Keratinocyte (primary cell): ENCODE measurements around the gene POLD3. TPM values are rescaled to one million over a fixed set of nuclear protein-coding genes. Genes with fewer than 3 reads are reported as not detected.

Experiments
- DNase-seq: peaks from one replicate; pipeline ENCODE4 v3.0.0-alpha.2; 2011; ENCODE audit warnings: low read depth, missing footprints, low spot score
- FAIRE-seq: peaks from 2 replicates; lab custom pipeline; 2011; peaks lifted over from hg19 to GRCh38; lab: Jason Lieb, UNC
- H2AFZ ChIP-seq: 2 replicates; pipeline ENCODE4 v1.6.0; 2012; ENCODE audit warnings: low read length, control low read depth, inconsistent platforms; ENCODE audit not compliant: control insufficient read depth
- H3K27ac ChIP-seq: 2 replicates; pipeline ENCODE4 v1.5.1; 2011; ENCODE audit warnings: low read length; ENCODE audit not compliant: control insufficient read depth, insufficient read depth
- H3K27me3 ChIP-seq: 3 replicates; pipeline ENCODE4 v1.6.0; 2011; ENCODE audit warnings: low read length; ENCODE audit not compliant: control insufficient read depth, insufficient read depth; ENCODE audit errors: extremely low read depth
- H3K36me3 ChIP-seq, 2 experiments: 2 replicates in 1 of 2; 3 replicates in 1 of 2; pipeline ENCODE4 v1.5.1; 2011; ENCODE audit warnings: low read length in 2 of 2, mild to moderate bottlenecking in 1 of 2; ENCODE audit not compliant: control insufficient read depth in 2 of 2, insufficient read depth in 2 of 2; ENCODE audit errors: extremely low read depth in 1 of 2
- H3K4me1 ChIP-seq: 3 replicates; pipeline ENCODE4 v1.5.1; 2011; ENCODE audit warnings: low read length; ENCODE audit not compliant: control insufficient read depth, insufficient read depth; ENCODE audit errors: extremely low read depth
- H3K4me2 ChIP-seq: 3 replicates; pipeline ENCODE4 v1.6.0; 2011; ENCODE audit warnings: low read depth, low read length; ENCODE audit not compliant: control insufficient read depth, insufficient read depth; ENCODE audit errors: extremely low read depth
- H3K4me3 ChIP-seq, 3 experiments: fragments of 200-600 bp in 1 of 3; sonication (generic) in 1 of 3; 2 replicates in 2 of 3; 3 replicates in 1 of 3; pipeline ENCODE4 v1.5.1; 2011 to 2016; ENCODE audit warnings: low read length in 3 of 3, mild to moderate bottlenecking in 3 of 3, control low read depth in 2 of 3, inconsistent platforms in 1 of 3, low read depth in 1 of 3, mixed read lengths in 1 of 3, mixed run types in 1 of 3, moderate library complexity in 1 of 3; ENCODE audit not compliant: control insufficient read depth in 2 of 3, insufficient read depth in 2 of 3; ENCODE audit errors: extremely low read depth in 1 of 3
- H3K79me2 ChIP-seq: 2 replicates; pipeline ENCODE4 v1.6.0; 2012; ENCODE audit warnings: low read length; ENCODE audit not compliant: control insufficient read depth, insufficient read depth
- H3K9ac ChIP-seq: 3 replicates; pipeline ENCODE4 v1.6.0; 2011; ENCODE audit warnings: low read length; ENCODE audit not compliant: control insufficient read depth, insufficient read depth; ENCODE audit errors: extremely low read depth
- H3K9me1 ChIP-seq: 3 replicates; pipeline ENCODE4 v1.6.0; 2011; ENCODE audit warnings: low read length; ENCODE audit not compliant: control insufficient read depth, insufficient read depth; ENCODE audit errors: extremely low read depth
- H3K9me3 ChIP-seq: 2 replicates; pipeline ENCODE4 v1.5.1; 2012; ENCODE audit warnings: low read depth, low read length; ENCODE audit not compliant: control insufficient read depth
- H4K20me1 ChIP-seq: 3 replicates; pipeline ENCODE4 v1.6.0; 2011; ENCODE audit warnings: low read length; ENCODE audit not compliant: control insufficient read depth, insufficient read depth; ENCODE audit errors: extremely low read depth
- CTCF ChIP-seq, 3 experiments: IDR thresholded peaks in 1 of 3; conservative IDR thresholded peaks in 1 of 3; optimal IDR thresholded peaks in 1 of 3; 2 replicates in 2 of 3; 3 replicates in 1 of 3; pipeline versions ENCODE3 to v1.5.1; 2011; ENCODE audit warnings: low read length in 3 of 3, mild to moderate bottlenecking in 3 of 3, moderate library complexity in 2 of 3, control low read depth in 1 of 3, inconsistent platforms in 1 of 3; ENCODE audit not compliant: insufficient read depth in 2 of 3; ENCODE audit errors: extremely low read depth in 1 of 3
- EZH2 ChIP-seq: IDR thresholded peaks from one replicate; pipeline ENCODE4 v1.6.1; 2012; ENCODE audit warnings: inconsistent platforms, mild to moderate bottlenecking, low read length, moderate library complexity
- dilution Hi-C: fragments of 300-500 bp; cut with MboI; formaldehyde crosslinking; loops from one replicate; pipeline ENCODE4 v1.7.0; 2020; ENCODE audit warnings: low sequenced_read_pairs; ENCODE audit not compliant: extremely low pct_ligation_motif_present
- polyA plus RNA-seq, 5 experiments: library from polyadenylated mRNA; depleted of rRNA in 3 of 5; stranded (reverse) in 3 of 5; stranded (forward) in 1 of 5; unstranded in 1 of 5; fragments of >200 nt; gene quantifications; 1 replicate in 1 of 5; 2 replicates in 3 of 5; 3 replicates in 1 of 5; pipeline versions ENCODE4 v1.2.1 to v1.2.3, GENCODE V29; 2011 to 2012; ENCODE audit warnings: missing spikeins in 2 of 5, low read depth in 1 of 5, low replicate concordance in 1 of 5

POLD3 gene
- polyA plus RNA-seq, 1 donor (not counting 4 experiments of a cell fraction or from before 2014, with no cell fraction given): 16.7 TPM

- dilution Hi-C loops: no loop called here
- Histone ChIP-seq H2AFZ (no peak overlapping the region), H3K9me1 (no peaks in the 10 kb centered on the region), H4K20me1 (no peaks in the 10 kb centered on the region), H3K36me3 (no peaks in the 10 kb centered on the region), H3K4me1 (no peaks in the 10 kb centered on the region), H3K27me3 (peaks cover 12% of the 10 kb centered on the region), H3K79me2 (no peaks in the 10 kb centered on the region), H3K4me3 (no peak overlapping the region), H3K9ac (no peak overlapping the region), H3K27ac (no peak overlapping the region), H3K4me2 (no peak overlapping the region), H3K9me3 (no peaks in the 10 kb centered on the region)
- TF ChIP-seq CTCF (optimal IDR thresholded peaks at IDR 0.05 in 1 of 3, IDR thresholded peaks at IDR 0.05 in 1 of 3, conservative IDR thresholded peaks at IDR 0.05 in 1 of 3; ENCODE audit: extremely low read depth in 1 of 3, insufficient read depth in 2 of 3, low read length in 3 of 3) (no peak), EZH2 (no peak)
- DNase-seq: no peak
- no peak for FAIRE-seq
These were observed 87.1 kb downstream of the POLD3 start for GRCh38 chr11:74679513-74679865.

- no peak overlapping the region for H3K27ac ChIP-seq
- no peak overlapping the region for H3K9ac ChIP-seq
- DNase-seq: no peak
- dilution Hi-C loops: no loop called here
- H3K27me3 ChIP-seq: peaks cover 12% of the 10 kb centered on the region
- H3K36me3 ChIP-seq: no peaks in the 10 kb centered on the region
- no peak overlapping the region for H3K4me3 ChIP-seq
- no peak for TF ChIP-seq EZH2
- no peak for TF ChIP-seq CTCF (optimal IDR thresholded peaks at IDR 0.05 in 1 of 3, IDR thresholded peaks at IDR 0.05 in 1 of 3, conservative IDR thresholded peaks at IDR 0.05 in 1 of 3; ENCODE audit: extremely low read depth in 1 of 3, insufficient read depth in 2 of 3, low read length in 3 of 3)
- H3K79me2 ChIP-seq: no peaks in the 10 kb centered on the region
- FAIRE-seq: no peak
- no peaks in the 10 kb centered on the region for H3K9me1 ChIP-seq
- H3K4me1 ChIP-seq: no peaks in the 10 kb centered on the region
- no peak overlapping the region for H3K4me2 ChIP-seq
- H2AFZ ChIP-seq: no peak overlapping the region
- no peaks in the 10 kb centered on the region for H3K9me3 ChIP-seq
- no peaks in the 10 kb centered on the region for H4K20me1 ChIP-seq
These were observed 87.8 kb downstream of the POLD3 start for GRCh38 chr11:74680035-74680671.
